Raji (cell line): Measurements from ENCODE around the gene RXFP1.

Experiments used
- POLR2A ChIP-seq: IDR thresholded peaks from 2 replicates; pipeline ENCODE4 v1.6.1; 2011; ENCODE audit warnings: low read depth, low read length, control low read depth; ENCODE audit not compliant: insufficient read depth

Gene RXFP1

GRCh38 chr4:158521484-158522088 is at the start of gene RXFP1:
Gene RXFP1, plus strand, starts transcription at chr4:158521882. Its CDS starts 95 bp downstream, at chr4:158521977.
- TF ChIP-seq POLR2A = no peak

- no peak for TF ChIP-seq POLR2A
Measured at GRCh38 chr4:158481811-158482210, 39.9 kb upstream of the RXFP1 start.

GRCh38 chr4:158484173-158484885 is 37.4 kb upstream of the RXFP1 start:
- no peak for TF ChIP-seq POLR2A

- TF ChIP-seq POLR2A = no peak
Measured at GRCh38 chr4:158490629-158491028, 31.1 kb upstream of the RXFP1 start.

GRCh38 chr4:158492391-158492790 is 29.3 kb upstream of the RXFP1 start:
- TF ChIP-seq POLR2A = no peak

- no peak for TF ChIP-seq POLR2A
Measured at GRCh38 chr4:158496030-158496741, 25.5 kb upstream of the RXFP1 start.

- no peak for TF ChIP-seq POLR2A
Measured at GRCh38 chr4:158500054-158500453, 21.6 kb upstream of the RXFP1 start.

GRCh38 chr4:158513256-158513655 is 8.4 kb upstream of the RXFP1 start:
- no peak for TF ChIP-seq POLR2A

GRCh38 chr4:158519226-158519625 is 2.5 kb upstream of the RXFP1 start:
- no peak for TF ChIP-seq POLR2A

GRCh38 chr4:158523990-158524535 is 2.4 kb downstream of the RXFP1 start:
- TF ChIP-seq POLR2A = no peak

- no peak for TF ChIP-seq POLR2A
Measured at GRCh38 chr4:158527516-158527915, 5.8 kb downstream of the RXFP1 start.

GRCh38 chr4:158529505-158529904 is 7.8 kb downstream of the RXFP1 start:
- no peak for TF ChIP-seq POLR2A

GRCh38 chr4:158530381-158530780 is 8.7 kb downstream of the RXFP1 start:
- TF ChIP-seq POLR2A = no peak

- TF ChIP-seq POLR2A = no peak
Measured at GRCh38 chr4:158530898-158531297, 9.2 kb downstream of the RXFP1 start.

GRCh38 chr4:158532556-158533231 is 11.0 kb downstream of the RXFP1 start:
- no peak for TF ChIP-seq POLR2A
